ENCODE results near the gene PTPRZ1.

DNA sequence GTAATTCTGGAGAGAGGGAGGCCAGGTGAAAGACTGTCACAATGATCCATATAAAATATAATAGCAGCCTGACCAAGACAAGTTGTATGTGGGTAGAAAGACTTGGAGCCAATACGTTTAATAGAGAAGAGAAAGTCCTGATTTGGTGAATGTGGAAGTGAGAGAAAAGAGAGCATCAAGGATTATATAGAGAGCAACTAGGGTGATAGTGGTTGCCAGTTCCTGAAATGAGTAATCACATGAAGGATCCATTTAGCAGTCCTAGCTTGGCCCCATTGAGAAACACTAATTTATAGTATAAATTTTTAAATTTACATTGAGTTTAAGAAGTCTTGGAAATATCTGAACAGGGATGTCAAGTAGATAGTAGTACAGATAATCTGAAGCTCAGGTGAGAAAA, 197.1 kb downstream of the PTPRZ1 start:
- TF ChIP-seq, protein P1, sequence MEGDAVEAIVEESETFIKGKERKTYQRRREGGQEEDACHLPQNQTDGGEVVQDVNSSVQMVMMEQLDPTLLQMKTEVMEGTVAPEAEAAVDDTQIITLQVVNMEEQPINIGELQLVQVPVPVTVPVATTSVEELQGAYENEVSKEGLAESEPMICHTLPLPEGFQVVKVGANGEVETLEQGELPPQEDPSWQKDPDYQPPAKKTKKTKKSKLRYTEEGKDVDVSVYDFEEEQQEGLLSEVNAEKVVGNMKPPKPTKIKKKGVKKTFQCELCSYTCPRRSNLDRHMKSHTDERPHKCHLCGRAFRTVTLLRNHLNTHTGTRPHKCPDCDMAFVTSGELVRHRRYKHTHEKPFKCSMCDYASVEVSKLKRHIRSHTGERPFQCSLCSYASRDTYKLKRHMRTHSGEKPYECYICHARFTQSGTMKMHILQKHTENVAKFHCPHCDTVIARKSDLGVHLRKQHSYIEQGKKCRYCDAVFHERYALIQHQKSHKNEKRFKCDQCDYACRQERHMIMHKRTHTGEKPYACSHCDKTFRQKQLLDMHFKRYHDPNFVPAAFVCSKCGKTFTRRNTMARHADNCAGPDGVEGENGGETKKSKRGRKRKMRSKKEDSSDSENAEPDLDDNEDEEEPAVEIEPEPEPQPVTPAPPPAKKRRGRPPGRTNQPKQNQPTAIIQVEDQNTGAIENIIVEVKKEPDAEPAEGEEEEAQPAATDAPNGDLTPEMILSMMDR (IDR thresholded peaks at IDR 0.05), result no peak
- TF ChIP-seq POLR2AphosphoS5 (IDR thresholded peaks at IDR 0.05), result no peak

All from prostate gland (tissue), 2 donors.